ENCODE results near the gene AGBL1. TPM values are rescaled to one million over a fixed set of nuclear protein-coding genes. Genes with fewer than 3 reads are reported as not detected.

Gene AGBL1
- total and polyA plus RNA-seq, 4 donors: 0.08 to 147 (median 4.7) TPM

GRCh38 chr15:86060674-86061073 is 19.0 kb upstream of the AGBL1 start:
- 61 to 73% methylated on average over 3 of the region's 3 CpGs for WGBS, 2 donors
- Histone ChIP-seq H3K27ac (ENCODE audit: low read depth in 1 of 2, low read length in 1 of 2) (no peak overlapping the region), H3K4me1 (ENCODE audit: control insufficient read depth in 5 of 5, insufficient read depth in 5 of 5, low read length in 5 of 5) (peaks cover 0 to 4% (median 0%) of the 10 kb centered on the region in 5 donors), H3K9me3 (ENCODE audit: control insufficient read depth in 4 of 4, insufficient read depth in 3 of 4, low read length in 3 of 4) (peaks cover 0 to 3% (median 0%) of the 10 kb centered on the region in 4 donors), H3K27me3 (ENCODE audit: control insufficient read depth in 3 of 3, insufficient read depth in 3 of 3, low read length in 2 of 3) (peaks cover 0 to 3% (median 3%) of the 10 kb centered on the region in 3 donors), H3K9ac (ENCODE audit: insufficient read depth in 1 of 2, low read length in 2 of 2) (peak overlapping the region in 1 of 2 donors; percentile 49), H3K36me3 (ENCODE audit: control insufficient read depth in 4 of 4, insufficient read depth in 4 of 4, low read length in 4 of 4) (no peaks in the 10 kb centered on the region), H3K4me3 (no peak overlapping the region)
- TF ChIP-seq CTCF (IDR thresholded peaks at IDR 0.05; ENCODE audit: control extremely low read depth, extremely low read depth): no peak
- DNase-seq (peak in 1 of 3 donors; percentile 6), ATAC-seq (ENCODE audit: insufficient read depth, low FRiP score) (no peak)

GRCh38 chr15:86061581-86061980 is 18.1 kb upstream of the AGBL1 start:
- Histone ChIP-seq H3K27ac (ENCODE audit: low read depth in 1 of 2, low read length in 1 of 2) (no peak overlapping the region), H3K36me3 (ENCODE audit: control insufficient read depth in 4 of 4, insufficient read depth in 4 of 4, low read length in 4 of 4) (no peaks in the 10 kb centered on the region), H3K4me3 (no peak overlapping the region), H3K9me3 (ENCODE audit: control insufficient read depth in 4 of 4, insufficient read depth in 3 of 4, low read length in 3 of 4) (peaks cover 0 to 5% (median 0%) of the 10 kb centered on the region in 4 donors), H3K9ac (ENCODE audit: insufficient read depth in 1 of 2, low read length in 2 of 2) (no peak overlapping the region), H3K27me3 (ENCODE audit: control insufficient read depth in 3 of 3, insufficient read depth in 3 of 3, low read length in 2 of 3) (peaks cover 0 to 3% (median 3%) of the 10 kb centered on the region in 3 donors), H3K4me1 (ENCODE audit: control insufficient read depth in 5 of 5, insufficient read depth in 5 of 5, low read length in 5 of 5) (no peaks in the 10 kb centered on the region)
- 87 to 91% methylated on average over 12 of the region's 12 CpGs for WGBS, 2 donors
- DNase-seq (no peak), ATAC-seq (ENCODE audit: insufficient read depth, low FRiP score) (no peak)
- TF ChIP-seq CTCF (IDR thresholded peaks at IDR 0.05; ENCODE audit: control extremely low read depth, extremely low read depth): no peak

GRCh38 chr15:86062646-86063243 is 16.9 kb upstream of the AGBL1 start:
- 81 to 88% methylated on average over 10 of the region's 10 CpGs for WGBS, 2 donors
- H3K36me3 ChIP-seq (ENCODE audit: control insufficient read depth in 4 of 4, insufficient read depth in 4 of 4, low read length in 4 of 4): no peaks in the 10 kb centered on the region
- H3K27me3 ChIP-seq (ENCODE audit: control insufficient read depth in 3 of 3, insufficient read depth in 3 of 3, low read length in 2 of 3): peaks cover 0 to 3% (median 3%) of the 10 kb centered on the region in 3 donors
- no peaks in the 10 kb centered on the region for H3K4me1 ChIP-seq (ENCODE audit: control insufficient read depth in 5 of 5, insufficient read depth in 5 of 5, low read length in 5 of 5)
- H3K9ac ChIP-seq (ENCODE audit: insufficient read depth in 1 of 2, low read length in 2 of 2): no peak overlapping the region
- peaks cover 0 to 7% (median 0%) of the 10 kb centered on the region in 4 donors for H3K9me3 ChIP-seq (ENCODE audit: control insufficient read depth in 4 of 4, insufficient read depth in 3 of 4, low read length in 3 of 4)
- DNase-seq (no peak), ATAC-seq (ENCODE audit: insufficient read depth, low FRiP score) (no peak)
- no peak overlapping the region for H3K27ac ChIP-seq (ENCODE audit: low read depth in 1 of 2, low read length in 1 of 2)
- no peak overlapping the region for H3K4me3 ChIP-seq
- TF ChIP-seq CTCF (IDR thresholded peaks at IDR 0.05; ENCODE audit: control extremely low read depth, extremely low read depth): no peak
